Superior temporal gyrus (tissue), 1 donor: Measurements from ENCODE around the gene RMND1.
"Not testable (repeated sequence)": the region's sequence is repeated elsewhere in the genome, so short reads cannot be mapped to it uniquely, and the experiment has no call there.

Experiments
- DNase-seq: peaks from one replicate; pipeline ENCODE4 v3.0.0-alpha.2; 2016; ENCODE audit errors: extremely low spot score

The RMND1 gene

GRCh38 chr6:151385177-151385576 is 66.7 kb downstream of the RMND1 start:
- DNase-seq: no peak

GRCh38 chr6:151384151-151384550 is 67.8 kb downstream of the RMND1 start:
- no peak for DNase-seq

GRCh38 chr6:151382631-151383030 is 69.3 kb downstream of the RMND1 start:
- not testable (repeated sequence) for DNase-seq

- no peak for DNase-seq
Observed at GRCh38 chr6:151381722-151382121, 70.2 kb downstream of the RMND1 start.

- DNase-seq: no peak
Observed at GRCh38 chr6:151380848-151381205, 71.1 kb downstream of the RMND1 start.

- DNase-seq: no peak
Observed at GRCh38 chr6:151379933-151380847, 71.7 kb downstream of the RMND1 start.

GRCh38 chr6:151377095-151377494 is 74.8 kb downstream of the RMND1 start:
- DNase-seq: no peak

DNA sequence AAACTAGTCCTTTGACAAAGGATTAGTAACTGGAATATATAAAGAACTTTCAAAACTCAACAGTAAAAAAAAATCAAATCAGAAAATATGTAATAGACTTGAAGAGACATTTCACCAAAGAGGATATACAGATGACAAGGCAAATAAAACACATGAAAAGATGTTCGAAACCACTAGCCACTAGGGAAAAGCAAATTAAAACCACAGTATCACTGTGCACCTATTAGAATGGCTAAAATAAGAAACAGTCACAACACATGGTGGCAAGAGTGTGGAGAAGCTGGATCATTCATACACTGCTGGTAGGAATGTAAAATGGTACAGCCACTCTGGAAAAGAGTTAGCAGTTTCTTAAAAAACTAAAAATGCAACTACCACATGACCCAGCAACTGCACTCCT is 75.5 kb downstream of the RMND1 start:
- no peak for DNase-seq

DNA sequence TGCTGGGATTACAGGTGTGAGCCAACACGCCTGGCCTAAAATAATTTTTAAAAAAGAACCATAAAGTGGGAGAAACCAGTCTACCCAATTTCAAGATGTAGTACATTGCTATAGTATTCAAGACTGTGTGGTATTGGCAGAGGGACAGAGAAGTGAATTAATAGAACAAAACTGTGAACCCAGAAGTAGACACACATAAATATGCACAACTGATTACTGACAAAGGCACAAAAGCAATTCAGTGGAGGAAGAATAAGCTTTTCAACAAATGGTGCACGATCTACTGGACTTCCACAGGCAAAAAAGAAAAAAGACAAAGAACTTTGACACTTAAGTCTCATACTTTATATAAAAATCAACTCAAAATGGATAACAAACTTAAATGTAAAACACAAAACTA is 76.1 kb downstream of the RMND1 start:
- DNase-seq: no peak

DNA sequence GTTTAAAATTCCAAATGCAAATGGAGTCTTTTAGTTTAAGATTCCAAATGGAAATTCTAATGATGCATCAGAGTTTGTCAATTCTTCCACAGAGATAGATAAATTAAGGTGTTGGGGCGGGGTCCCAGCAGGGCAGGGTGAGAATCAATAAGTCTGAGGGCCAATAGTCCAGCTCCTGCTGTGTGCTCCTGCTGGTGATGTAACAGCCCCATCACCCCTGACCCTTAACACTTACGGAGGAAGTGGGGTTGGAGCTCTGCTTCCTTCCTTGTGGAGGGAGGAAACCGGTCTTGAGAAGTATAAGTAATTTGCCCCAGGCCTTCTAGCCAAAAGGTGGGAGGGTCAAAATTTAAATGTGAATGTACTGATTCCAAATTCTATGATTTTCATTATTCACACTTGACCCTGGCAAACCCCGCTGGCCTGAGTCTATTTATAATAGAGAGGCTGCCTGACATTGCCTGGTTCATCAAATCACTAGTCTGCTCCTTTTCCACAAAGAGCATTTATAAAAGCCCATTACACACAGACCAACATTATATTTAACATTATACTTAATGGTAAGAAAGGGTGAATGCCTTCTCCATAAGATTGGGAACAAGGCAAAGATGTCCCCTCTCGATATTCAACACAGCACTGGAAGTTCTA is 77.8 kb downstream of the RMND1 start:
- no peak for DNase-seq

DNA sequence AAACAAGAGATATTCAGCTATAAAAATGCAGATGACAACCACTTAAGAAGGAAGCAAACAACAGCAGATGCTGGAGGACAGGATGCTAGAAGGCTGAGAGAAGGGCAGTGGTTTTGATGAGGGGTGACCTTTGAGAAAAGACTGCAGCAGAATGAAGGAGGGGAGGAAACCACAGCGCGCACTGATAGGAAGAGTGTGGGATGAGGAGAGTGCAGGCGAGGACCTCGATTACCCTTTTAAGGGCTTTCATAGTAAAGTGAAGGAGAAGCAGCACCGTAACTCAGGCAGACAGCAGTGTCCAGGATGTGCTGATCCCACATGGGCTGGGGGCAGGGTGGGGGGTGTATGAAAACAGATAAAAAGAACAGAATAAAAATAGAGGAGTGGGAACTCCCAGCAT is 79.8 kb downstream of the RMND1 start:
- DNase-seq: no peak

GRCh38 chr6:151370509-151371078 is 81.3 kb downstream of the RMND1 start:
- DNase-seq: no peak

GRCh38 chr6:151365233-151365632 is 86.7 kb downstream of the RMND1 start:
- no peak for DNase-seq

DNA sequence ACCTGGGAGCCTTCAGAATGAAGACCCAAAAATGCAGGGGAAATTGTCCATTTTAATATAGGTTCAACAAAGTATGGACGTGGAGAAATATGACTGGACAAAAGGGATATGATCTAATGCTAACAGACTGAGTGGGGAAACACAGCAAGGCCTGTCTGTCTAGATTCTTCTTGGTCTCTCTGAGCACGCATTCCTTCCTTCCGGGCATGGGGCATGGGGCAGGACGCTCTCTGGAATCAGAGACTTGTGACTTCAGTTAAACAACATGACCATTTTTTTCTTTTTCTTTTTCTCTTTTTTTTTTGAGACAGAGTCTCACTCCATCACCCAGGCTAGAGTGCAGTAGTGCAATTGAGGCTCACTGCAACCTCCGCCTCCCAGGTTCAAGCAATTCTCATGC is 92.4 kb downstream of the RMND1 start:
- no peak for DNase-seq

- DNase-seq: no peak
Observed at GRCh38 chr6:151358475-151358874, 93.5 kb downstream of the RMND1 start.

- DNase-seq: no peak
Observed at GRCh38 chr6:151357758-151358436, 94.0 kb downstream of the RMND1 start.

DNA sequence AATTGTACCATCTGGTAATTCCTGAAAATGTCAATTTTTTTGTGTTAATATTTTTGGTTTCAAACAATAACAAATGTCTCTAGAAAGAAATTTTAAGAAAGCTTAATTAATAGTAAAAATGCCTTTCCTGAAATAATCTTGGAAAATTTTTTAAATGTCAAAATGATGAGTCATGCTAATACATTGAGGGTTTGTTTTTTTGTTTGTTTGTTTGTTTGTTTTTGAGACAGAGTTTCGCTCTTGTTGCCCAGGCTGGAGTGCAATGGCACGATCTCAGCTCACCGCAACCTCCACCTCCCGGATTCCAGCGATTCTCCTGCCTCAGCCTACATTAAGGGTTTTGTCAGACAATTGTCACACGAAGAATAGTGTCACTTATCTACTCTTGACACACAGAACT is 94.9 kb downstream of the RMND1 start:
- peak; percentile 2 for DNase-seq
